Esophagus squamous epithelium (tissue), 4 donors: ENCODE data around the gene EZH2.

Experiments used
- CTCF ChIP-seq, 6 experiments: fragments of 450-650 bp in 4 of 6; fragments of 200-600 bp in 2 of 6; sonication (generic) in 2 of 6; IDR thresholded peaks; one replicate each; pipeline ENCODE4 v1.5.1; 2016 to 2019; ENCODE audit warnings: antibody characterized with exemption in 6 of 6, mild to moderate bottlenecking in 4 of 6, moderate library complexity in 4 of 6
- POLR2A ChIP-seq, 4 donors: fragments of 450-650 bp; IDR thresholded peaks; one replicate each; pipeline ENCODE4 v1.6.1; 2017; ENCODE audit warnings: antibody characterized with exemption in 4 of 4, mild to moderate bottlenecking in 4 of 4, moderate library complexity in 3 of 4

DNA sequence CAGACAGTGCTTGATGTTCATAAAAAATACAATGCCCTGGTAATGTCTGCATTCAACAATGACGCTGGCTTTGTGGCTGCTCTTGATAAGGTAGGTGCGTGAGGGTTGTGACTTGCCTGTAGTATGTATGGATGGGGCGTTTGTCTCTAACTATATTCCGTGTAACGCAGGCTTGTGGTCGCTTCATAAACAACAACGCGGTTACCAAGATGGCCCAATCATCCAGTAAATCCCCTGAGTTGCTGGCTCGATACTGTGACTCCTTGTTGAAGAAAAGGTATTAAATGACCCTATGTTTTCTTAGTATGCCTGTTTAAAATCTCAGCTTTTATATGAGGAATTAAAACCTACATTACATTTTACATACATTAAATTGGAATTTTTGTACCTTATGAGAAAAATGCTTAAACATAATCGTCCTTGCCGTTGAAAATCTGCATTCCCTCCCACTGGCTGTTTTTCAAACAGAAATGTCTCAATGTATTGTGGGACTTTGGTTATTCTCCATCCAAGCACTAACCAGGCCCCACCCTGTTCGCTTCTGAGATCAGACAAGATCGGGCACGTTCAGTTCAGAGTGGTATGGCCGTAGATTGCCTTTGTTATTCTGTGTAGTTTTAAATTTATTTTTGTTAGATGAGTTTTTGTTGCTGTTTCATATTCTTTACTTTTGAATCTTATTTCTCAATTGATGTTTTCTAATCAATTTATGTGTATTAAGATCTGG is 100.1 kb downstream of the EZH2 start:
- no peak for TF ChIP-seq CTCF (IDR thresholded peaks at IDR 0.05)
- TF ChIP-seq POLR2A (IDR thresholded peaks at IDR 0.05): no peak
